SK-N-SH (cell line): Measurements from ENCODE around the gene APBB1IP. TPM values are rescaled to one million over a fixed set of nuclear protein-coding genes. Genes with fewer than 3 reads are reported as not detected.

Experiments
- CTCF ChIA-PET: fragments of 300-600, 350-600 bp; formaldehyde crosslinking; extraction: SDS; loops from one replicate; lab custom pipeline; 2021; lab: Yijun Ruan, JAX
- POLR2A ChIA-PET: fragments of 350-600 bp; sonication (Branson Sonifier 250); formaldehyde crosslinking; extraction: SDS; loops from one replicate; lab custom pipeline; 2020; ENCODE audit warnings: antibody characterized with exemption, inconsistent platforms; lab: Yijun Ruan, JAX
- DNase-seq: peaks from one replicate; pipeline ENCODE4 v3.0.0; 2012
- H2AFZ ChIP-seq: fragments of 200-600 bp; sonication (generic); 2 replicates; pipeline ENCODE4 v1.8.1; 2016; ENCODE audit warnings: antibody characterized with exemption, mild to moderate bottlenecking, low read depth
- H3F3A ChIP-seq: fragments of 200-600 bp; sonication (generic); replicated peaks from 2 replicates; pipeline ENCODE3; 2016; ENCODE audit warnings: antibody characterized with exemption, mild to moderate bottlenecking; ENCODE audit not compliant: insufficient read depth
- H3K27ac ChIP-seq, 2 experiments: fragments of 200-500 bp in 1 of 2; fragments of 200-600 bp in 1 of 2; sonication (Bioruptor generic) in 1 of 2; sonication (generic), shearing (Covaris generic) in 1 of 2; 2 replicates each; pipeline versions ENCODE4 v1.5.1 to v1.6.1; 2014 to 2016; ENCODE audit warnings: low read depth in 2 of 2, inconsistent platforms in 1 of 2, low read length in 1 of 2, mild to moderate bottlenecking in 1 of 2, mixed read lengths in 1 of 2
- H3K27me3 ChIP-seq: fragments of 200-600 bp; sonication (generic), shearing (Covaris generic); 2 replicates; pipeline ENCODE4 v1.6.1; 2016; ENCODE audit warnings: mixed run types; ENCODE audit not compliant: insufficient read depth
- H3K36me3 ChIP-seq, 2 experiments: fragments of 200-500 bp in 1 of 2; fragments of 200-600 bp in 1 of 2; sonication (Bioruptor generic) in 1 of 2; sonication (generic) in 1 of 2; replicated peaks in 1 of 2; 2 replicates each; pipeline versions ENCODE3 to v1.5.1; 2014 to 2016; ENCODE audit warnings: low read length in 1 of 2, mild to moderate bottlenecking in 1 of 2; ENCODE audit not compliant: insufficient read depth in 2 of 2, control insufficient read depth in 1 of 2
- H3K4me1 ChIP-seq, 2 experiments: fragments of 200-500 bp in 1 of 2; fragments of 200-600 bp in 1 of 2; sonication (Bioruptor generic) in 1 of 2; sonication (generic), shearing (Covaris generic) in 1 of 2; 2 replicates each; pipeline versions ENCODE4 v1.5.1 to v1.6.1; 2014 to 2016; ENCODE audit warnings: low read depth in 1 of 2, low read length in 1 of 2, mixed run types in 1 of 2; ENCODE audit not compliant: insufficient read depth in 2 of 2, control insufficient read depth in 1 of 2
- H3K4me2 ChIP-seq: fragments of 200-600 bp; sonication (generic), shearing (Covaris generic); 2 replicates; pipeline ENCODE4 v1.6.1; 2017; ENCODE audit warnings: mixed run types
- H3K4me3 ChIP-seq, 2 experiments: fragments of 200-500 bp in 1 of 2; fragments of 200-600 bp in 1 of 2; sonication (Bioruptor generic) in 1 of 2; sonication (generic), shearing (Covaris generic) in 1 of 2; 2 replicates each; pipeline versions ENCODE4 v1.5.1 to v1.8.1; 2014 to 2016; ENCODE audit warnings: low read depth in 2 of 2, inconsistent platforms in 1 of 2, low read length in 1 of 2, mild to moderate bottlenecking in 1 of 2, mixed read lengths in 1 of 2, moderate library complexity in 1 of 2
- H3K79me2 ChIP-seq: fragments of 200-600 bp; sonication (generic); 2 replicates; pipeline ENCODE4 v1.8.1; 2017; ENCODE audit warnings: mild to moderate bottlenecking; ENCODE audit not compliant: insufficient read depth
- H3K9ac ChIP-seq: fragments of 200-600 bp; sonication (generic); 2 replicates; pipeline ENCODE4 v1.6.1; 2017; ENCODE audit warnings: mixed run types
- H3K9me2 ChIP-seq: fragments of 200-600 bp; sonication (generic); 2 replicates; pipeline ENCODE4 v1.6.1; 2017; ENCODE audit warnings: mixed run types
- H3K9me3 ChIP-seq: fragments of 200-600 bp; sonication (generic); 2 replicates; pipeline ENCODE4 v1.6.1; 2017; ENCODE audit warnings: mixed run types, mild to moderate bottlenecking, moderate library complexity
- H4K20me1 ChIP-seq: fragments of 200-600 bp; sonication (generic); 2 replicates; pipeline ENCODE4 v1.6.1; 2017; ENCODE audit warnings: mild to moderate bottlenecking, mixed run types; ENCODE audit not compliant: insufficient read depth
- CHD2 ChIP-seq: fragments of 150-350 bp; IDR thresholded peaks from 2 replicates; pipeline ENCODE4 v1.6.1; 2018; ENCODE audit warnings: low read length; ENCODE audit not compliant: partially characterized antibody
- CTCF ChIP-seq: fragments of 200-600 bp; sonication (generic); IDR thresholded peaks from 2 replicates; pipeline ENCODE4 v1.6.1; 2017; ENCODE audit warnings: antibody characterized with exemption, mild to moderate bottlenecking, moderate library complexity
- ELF1 ChIP-seq: IDR thresholded peaks from 2 replicates; pipeline ENCODE4 v1.4.0; 2012
- FOSL2 ChIP-seq: IDR thresholded peaks from 2 replicates; pipeline ENCODE4 v1.4.0; 2012; ENCODE audit warnings: low read depth, mild to moderate bottlenecking, moderate library complexity, borderline replicate concordance
- FOXJ3 ChIP-seq: sonication (generic); formaldehyde crosslinking; IDR thresholded peaks from 2 replicates; pipeline ENCODE4 v1.5.1; 2020; ENCODE audit warnings: mild to moderate bottlenecking, missing genetic modification reagents
- GATA2 ChIP-seq: sonication (generic); formaldehyde crosslinking; IDR thresholded peaks from 2 replicates; pipeline ENCODE4 v1.5.0; 2020; ENCODE audit warnings: mild to moderate bottlenecking, missing genetic modification reagents
- JUND ChIP-seq: IDR thresholded peaks from 2 replicates; pipeline ENCODE4 v1.4.0; 2012
- MAX ChIP-seq: IDR thresholded peaks from 2 replicates; pipeline ENCODE4 v1.4.0; 2012; ENCODE audit warnings: low read depth
- MEF2A ChIP-seq: IDR thresholded peaks from 2 replicates; pipeline ENCODE4 v1.4.0; 2012; ENCODE audit warnings: low read depth, borderline replicate concordance
- MXI1 ChIP-seq: IDR thresholded peaks from 2 replicates; pipeline ENCODE4 v1.6.1; 2012; ENCODE audit warnings: mild to moderate bottlenecking, low read depth, low read length, improper control_type of control experiment
- NRF1 ChIP-seq: IDR thresholded peaks from 2 replicates; pipeline ENCODE4 v1.6.1; 2012; ENCODE audit warnings: low read depth, mild to moderate bottlenecking, low read length
- POLR2AphosphoS5 ChIP-seq: IDR thresholded peaks from 2 replicates; pipeline ENCODE4 v1.6.1; 2012; ENCODE audit warnings: low read depth, low read length
- RAD21 ChIP-seq: IDR thresholded peaks from 2 replicates; pipeline ENCODE4 v1.6.1; 2012; ENCODE audit warnings: mild to moderate bottlenecking, low read length
- REST ChIP-seq: IDR thresholded peaks from 2 replicates; pipeline ENCODE4 v1.6.1; 2012; ENCODE audit warnings: mild to moderate bottlenecking, low read depth, low read length, moderate library complexity
- RXRA ChIP-seq: IDR thresholded peaks from 2 replicates; pipeline ENCODE4 v1.4.0; 2012; ENCODE audit warnings: low read depth, mild to moderate bottlenecking, borderline replicate concordance
- SMC3 ChIP-seq: IDR thresholded peaks from 2 replicates; pipeline ENCODE4 v1.6.1; 2012; ENCODE audit warnings: low read depth, low read length, improper control_type of control experiment
- TAF1 ChIP-seq: IDR thresholded peaks from 2 replicates; pipeline ENCODE4 v1.6.1; 2012; ENCODE audit warnings: low read depth, mild to moderate bottlenecking, low read length, moderate library complexity, borderline replicate concordance
- TEAD4 ChIP-seq: IDR thresholded peaks from 2 replicates; pipeline ENCODE4 v1.4.0; 2012; ENCODE audit warnings: mild to moderate bottlenecking, borderline replicate concordance; ENCODE audit not compliant: insufficient read depth
- WGBS: methylation state at CpG from one replicate; pipeline ENCODE4 v1.1.6; 2017; ENCODE audit warnings: low lambda C conversion rate; 5-methylcytosine and 5-hydroxymethylcytosine counted together
- polyA plus RNA-seq, 3 experiments: library from polyadenylated mRNA; depleted of rRNA; stranded (reverse); fragments of >200 nt; gene quantifications; 2 replicates each; pipeline ENCODE4 v1.2.3, GENCODE V29; 2012

The APBB1IP gene
- polyA plus RNA-seq, 1 of the 3 experiments (the other 2 are of a cell fraction): not detected

GRCh38 chr10:26481315-26481692 is 43.2 kb downstream of the APBB1IP start (continued):
- TF ChIP-seq CTCF: no peak
- TF ChIP-seq SMC3: no peak
- no peak for TF ChIP-seq ELF1
- TF ChIP-seq TAF1: no peak
- no peak for TF ChIP-seq CHD2
- TF ChIP-seq MEF2A: no peak
- TF ChIP-seq FOXJ3: no peak
- TF ChIP-seq, all 33 proteins: peak for 0

GRCh38 chr10:26481914-26482550 is 43.9 kb downstream of the APBB1IP start:
- CTCF ChIA-PET: no interaction called here
- no peak overlapping the region for H3K4me3 ChIP-seq

More at GRCh38 chr10:26481914-26482550, 43.9 kb downstream of the APBB1IP start:
- Histone ChIP-seq H3K4me2 (no peak overlapping the region), H3K27me3 (no peaks in the 10 kb centered on the region), H2AFZ (no peak overlapping the region), H4K20me1 (no peaks in the 10 kb centered on the region), H3K4me1 (no peaks in the 10 kb centered on the region), H3K79me2 (no peaks in the 10 kb centered on the region), H3K27ac (no peak overlapping the region), H3K9ac (no peak overlapping the region), H3K9me3 (no peaks in the 10 kb centered on the region), H3K9me2 (no peaks in the 10 kb centered on the region), H3F3A (peaks cover 6% of the 10 kb centered on the region), H3K36me3 (no peaks in the 10 kb centered on the region)
- 42% methylated on average over 8 of the region's 8 CpGs for WGBS
- no peak for DNase-seq
- POLR2A ChIA-PET: no interaction called here
- no peak for TF ChIP-seq FOXJ3
- no peak for TF ChIP-seq FOSL2
- TF ChIP-seq MEF2A: no peak
- TF ChIP-seq MXI1: no peak
- no peak for TF ChIP-seq CTCF
- no peak for TF ChIP-seq CHD2
- TF ChIP-seq RXRA: no peak
- no peak for TF ChIP-seq MAX
- TF ChIP-seq REST: no peak
- no peak for TF ChIP-seq RAD21
- TF ChIP-seq TEAD4: no peak
- no peak for TF ChIP-seq TAF1
- no peak for TF ChIP-seq POLR2AphosphoS5
- TF ChIP-seq SMC3: no peak
- no peak for TF ChIP-seq GATA2 (CRISPR knock-in tag)
- no peak for TF ChIP-seq NRF1
- TF ChIP-seq JUND: no peak
